ENCODE results near the gene RBM33.

- TF ChIP-seq CTCF (optimal IDR thresholded peaks at IDR 0.05 in 1 of 3, IDR thresholded peaks at IDR 0.05 in 1 of 3, conservative IDR thresholded peaks at IDR 0.05 in 1 of 3; ENCODE audit: extremely low read depth in 1 of 3, insufficient read depth in 2 of 3, low read length in 3 of 3) = no peak
- no peak for TF ChIP-seq EZH2 (IDR thresholded peaks at IDR 0.05; ENCODE audit: low read length)
Observed at GRCh38 chr7:155597753-155598140, 46.7 kb upstream of the RBM33 start.
